LNCaP clone FGC (cell line): ENCODE measurements around the gene CCDC85B.
A peak's percentile ranks its signal among the peaks of the same experiment; 100 is the strongest.

ENCODE experiments used
- DNase-seq: peaks from one replicate; pipeline ENCODE4 v3.0.0-alpha.2; 2011; ENCODE audit warnings: low read depth
- H3K4me3 ChIP-seq: 2 replicates; pipeline ENCODE4 v1.5.1; 2011; ENCODE audit warnings: mild to moderate bottlenecking, low read depth, low read length, control low read depth
- CTCF ChIP-seq: IDR thresholded peaks from 2 replicates; pipeline ENCODE4 v1.5.1; 2012; ENCODE audit warnings: mild to moderate bottlenecking; ENCODE audit not compliant: control insufficient read depth, insufficient read depth; ENCODE audit errors: extremely low read depth

The CCDC85B gene

DNA sequence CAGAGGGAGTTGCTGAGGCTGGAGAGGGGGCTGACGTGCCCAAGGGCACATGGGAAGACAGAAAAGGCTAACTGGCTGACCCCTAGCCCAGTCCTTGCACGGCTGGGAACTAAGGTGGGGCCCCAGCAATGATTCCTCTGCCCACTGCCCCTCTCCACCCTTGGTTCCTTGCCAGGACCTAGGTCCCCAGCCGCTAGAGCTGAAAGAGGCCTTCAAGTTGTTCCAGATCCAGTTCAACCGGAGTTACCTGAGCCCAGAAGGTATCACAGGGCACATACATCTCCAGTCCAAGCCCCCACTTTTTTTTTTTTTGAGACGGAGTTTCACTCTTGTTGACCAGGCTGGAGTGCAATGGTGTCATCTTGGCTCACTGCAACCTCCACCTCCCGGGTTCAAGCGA lies 10.4 kb upstream of the CCDC85B start:
- no peak for DNase-seq

DNA sequence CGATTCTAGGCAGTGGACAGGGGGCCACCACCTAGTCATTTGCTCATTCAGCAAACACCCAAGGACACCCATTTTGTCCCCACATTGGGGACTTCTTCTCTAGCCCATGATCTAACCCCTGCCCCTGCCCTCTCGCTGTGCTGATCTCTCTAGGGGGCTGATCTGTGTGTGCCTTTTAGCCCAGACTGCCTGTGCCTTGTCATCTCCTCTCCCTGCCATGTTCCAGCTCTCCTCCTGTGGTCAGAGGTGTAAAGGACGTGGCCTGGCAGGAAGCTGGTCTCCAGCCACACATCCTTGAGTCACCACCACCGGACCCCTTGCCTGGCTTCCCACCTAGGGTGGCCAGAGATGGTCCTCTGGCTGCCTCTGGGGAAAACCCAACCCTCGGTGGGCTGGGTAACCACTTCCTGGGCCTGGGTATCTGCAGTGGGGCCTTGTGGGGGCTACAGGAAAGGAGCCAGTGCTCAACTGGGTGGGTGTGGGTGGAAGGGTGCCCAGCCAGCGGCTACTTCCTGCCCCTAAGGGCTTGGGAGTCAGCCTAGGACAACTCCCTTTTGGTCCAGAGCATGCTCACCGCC lies 9.5 kb upstream of the CCDC85B start:
- no peak for TF ChIP-seq CTCF
- no peak overlapping the region for H3K4me3 ChIP-seq
- no peak for DNase-seq

More for the DNA sequence above, 10.4 kb upstream of the CCDC85B start:
- TF ChIP-seq CTCF, result no peak
- H3K4me3 ChIP-seq, result no peak overlapping the region

GRCh38 chr11:65882120-65883057 lies 8.1 kb upstream of the CCDC85B start:
- H3K4me3 ChIP-seq, result no peak overlapping the region
- no peak for TF ChIP-seq CTCF
- no peak for DNase-seq

DNA sequence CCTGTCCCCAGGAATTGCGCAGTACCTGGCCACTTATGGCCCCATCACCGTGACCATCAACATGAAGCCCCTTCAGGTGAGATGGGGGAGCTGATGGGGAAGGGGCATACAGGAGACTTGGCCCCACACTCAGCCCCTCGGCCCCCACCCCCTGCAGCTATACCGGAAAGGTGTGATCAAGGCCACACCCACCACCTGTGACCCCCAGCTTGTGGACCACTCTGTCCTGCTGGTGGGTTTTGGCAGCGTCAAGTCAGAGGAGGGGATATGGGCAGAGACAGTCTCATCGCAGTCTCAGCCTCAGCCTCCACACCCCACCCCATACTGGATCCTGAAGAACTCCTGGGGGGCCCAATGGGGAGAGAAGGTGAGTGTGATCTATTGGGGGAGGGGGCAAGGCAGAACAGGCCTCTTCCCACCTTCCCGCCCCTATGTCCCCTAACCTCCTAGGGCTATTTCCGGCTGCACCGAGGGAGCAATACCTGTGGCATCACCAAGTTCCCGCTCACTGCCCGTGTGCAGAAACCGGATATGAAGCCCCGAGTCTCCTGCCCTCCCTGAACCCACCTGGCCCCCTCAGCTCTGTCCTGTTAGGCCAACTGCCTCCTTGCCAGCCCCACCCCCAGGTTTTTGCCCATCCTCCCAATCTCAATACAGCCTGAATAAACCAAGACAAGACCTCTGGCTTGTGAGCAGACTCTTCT lies 7.3 kb upstream of the CCDC85B start:
- no peak overlapping the region for H3K4me3 ChIP-seq
- no peak for DNase-seq
- no peak for TF ChIP-seq CTCF

GRCh38 chr11:65883786-65884715 lies 6.4 kb upstream of the CCDC85B start:
- no peak overlapping the region for H3K4me3 ChIP-seq
- no peak for DNase-seq
- TF ChIP-seq CTCF, result no peak

GRCh38 chr11:65884716-65885092 lies 5.8 kb upstream of the CCDC85B start:
- TF ChIP-seq CTCF, result peak; percentile 100
- H3K4me3 ChIP-seq, result no peak overlapping the region
- DNase-seq, result peak; percentile 37
